ENCODE measurements around the gene FBL.

Gene FBL

GRCh38 chr19:39826311-39826945 is 19.8 kb downstream of the FBL start:
- Histone ChIP-seq H3K4me1 (ENCODE audit: low read depth, poor library complexity, severe bottlenecking) (peaks cover 14% of the 10 kb centered on the region), H3K27me3 (ENCODE audit: insufficient read depth, low read depth) (no peaks in the 10 kb centered on the region), H2AFZ (ENCODE audit: low read depth) (no peak overlapping the region), H3K9ac (no peak overlapping the region), H3K4me3 (IDR thresholded peaks at IDR 0.05; ENCODE audit: insufficient read depth, low read depth, low read length) (no peak overlapping the region), H3K36me3 (ENCODE audit: insufficient read depth) (no peaks in the 10 kb centered on the region), H3K27ac (no peak overlapping the region), H4K20me1 (ENCODE audit: insufficient read depth) (no peaks in the 10 kb centered on the region), H3K79me2 (ENCODE audit: insufficient read depth, low read depth) (no peaks in the 10 kb centered on the region), H3K4me2 (no peak overlapping the region)
- TF ChIP-seq, protein P1, sequence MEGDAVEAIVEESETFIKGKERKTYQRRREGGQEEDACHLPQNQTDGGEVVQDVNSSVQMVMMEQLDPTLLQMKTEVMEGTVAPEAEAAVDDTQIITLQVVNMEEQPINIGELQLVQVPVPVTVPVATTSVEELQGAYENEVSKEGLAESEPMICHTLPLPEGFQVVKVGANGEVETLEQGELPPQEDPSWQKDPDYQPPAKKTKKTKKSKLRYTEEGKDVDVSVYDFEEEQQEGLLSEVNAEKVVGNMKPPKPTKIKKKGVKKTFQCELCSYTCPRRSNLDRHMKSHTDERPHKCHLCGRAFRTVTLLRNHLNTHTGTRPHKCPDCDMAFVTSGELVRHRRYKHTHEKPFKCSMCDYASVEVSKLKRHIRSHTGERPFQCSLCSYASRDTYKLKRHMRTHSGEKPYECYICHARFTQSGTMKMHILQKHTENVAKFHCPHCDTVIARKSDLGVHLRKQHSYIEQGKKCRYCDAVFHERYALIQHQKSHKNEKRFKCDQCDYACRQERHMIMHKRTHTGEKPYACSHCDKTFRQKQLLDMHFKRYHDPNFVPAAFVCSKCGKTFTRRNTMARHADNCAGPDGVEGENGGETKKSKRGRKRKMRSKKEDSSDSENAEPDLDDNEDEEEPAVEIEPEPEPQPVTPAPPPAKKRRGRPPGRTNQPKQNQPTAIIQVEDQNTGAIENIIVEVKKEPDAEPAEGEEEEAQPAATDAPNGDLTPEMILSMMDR (conservative IDR thresholded peaks at IDR 0.05; ENCODE audit: low read depth, low read length): no peak

- H3K79me2 ChIP-seq (ENCODE audit: insufficient read depth, low read depth): no peaks in the 10 kb centered on the region
- TF ChIP-seq, protein P1 (conservative IDR thresholded peaks at IDR 0.05; ENCODE audit: low read depth, low read length): no peak
- no peaks in the 10 kb centered on the region for H3K27me3 ChIP-seq (ENCODE audit: insufficient read depth, low read depth)
- H3K4me1 ChIP-seq (ENCODE audit: low read depth, poor library complexity, severe bottlenecking): peaks cover 14% of the 10 kb centered on the region
- no peak overlapping the region for H3K4me3 ChIP-seq (IDR thresholded peaks at IDR 0.05; ENCODE audit: insufficient read depth, low read depth, low read length)
- H3K4me2 ChIP-seq: no peak overlapping the region
- no peaks in the 10 kb centered on the region for H4K20me1 ChIP-seq (ENCODE audit: insufficient read depth)
- H3K9ac ChIP-seq: no peak overlapping the region
- H3K36me3 ChIP-seq (ENCODE audit: insufficient read depth): no peaks in the 10 kb centered on the region
- H3K27ac ChIP-seq: no peak overlapping the region
- no peak overlapping the region for H2AFZ ChIP-seq (ENCODE audit: low read depth)
Measured at GRCh38 chr19:39825531-39826076, 20.6 kb downstream of the FBL start.

DNA sequence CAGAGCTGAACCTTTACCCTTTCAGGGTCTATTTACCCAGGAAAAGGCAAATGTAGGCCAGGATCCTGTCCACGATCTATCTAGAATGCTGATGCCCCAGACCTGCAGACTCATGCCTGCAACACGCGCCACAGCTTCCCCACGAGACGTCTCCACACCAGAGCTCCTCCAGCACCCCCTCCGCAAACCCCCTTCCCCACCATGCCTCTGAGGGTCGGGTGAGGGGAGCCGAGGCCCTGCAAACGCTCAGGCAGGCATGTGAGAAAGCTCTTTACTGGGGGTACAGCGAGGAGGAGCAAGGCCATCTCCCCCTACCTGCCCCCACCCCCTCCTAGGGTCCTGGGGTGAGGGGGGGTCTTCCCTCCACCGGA is 21.1 kb downstream of the FBL start:
- H3K9ac ChIP-seq: no peak overlapping the region

DNA sequence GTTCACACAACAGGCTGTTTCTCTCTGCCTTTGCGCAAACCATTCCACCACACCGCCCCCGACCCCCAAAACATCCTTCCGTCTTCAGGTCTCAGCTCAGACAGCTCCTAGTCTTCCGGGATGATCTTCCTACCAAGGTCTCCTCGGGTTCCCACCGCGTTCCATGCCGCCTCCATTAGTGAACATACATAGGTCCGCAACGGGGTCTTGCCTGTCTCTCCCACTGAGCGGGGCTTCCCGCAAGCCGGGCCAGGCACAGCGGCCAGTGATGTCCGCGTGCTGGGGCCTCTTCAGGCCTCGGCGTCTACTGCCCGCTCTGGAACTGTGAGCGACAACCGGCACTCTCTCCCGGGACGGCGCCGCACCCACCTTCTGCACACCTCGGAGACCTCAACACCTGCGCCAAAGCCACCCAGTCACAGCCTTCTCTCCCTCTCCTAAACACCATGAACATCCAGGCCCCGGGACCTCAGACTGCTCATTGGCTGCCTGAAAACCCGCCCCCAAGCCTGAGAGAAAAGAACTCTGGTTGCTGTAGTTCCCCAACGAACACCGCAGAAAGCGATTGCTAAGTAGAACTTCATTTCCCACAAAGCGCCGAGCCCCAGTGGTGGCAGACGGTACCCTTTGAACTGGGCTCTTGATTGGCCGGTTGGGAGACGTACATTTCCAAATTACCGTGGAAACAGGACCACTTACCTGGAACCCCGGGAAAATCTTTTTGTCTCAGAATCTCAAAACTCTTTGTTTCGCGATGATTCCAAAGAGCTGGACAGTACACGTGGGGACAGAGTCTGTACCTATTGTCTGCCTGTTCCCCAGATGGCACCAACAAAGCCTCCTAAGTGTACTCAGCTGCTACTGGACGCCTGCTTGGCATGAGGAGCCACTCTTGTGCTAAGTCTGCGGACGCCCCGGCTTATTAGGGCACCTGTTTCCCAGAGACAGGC is 21.8 kb downstream of the FBL start:
- Histone ChIP-seq H4K20me1 (ENCODE audit: insufficient read depth) (no peaks in the 10 kb centered on the region), H3K79me2 (ENCODE audit: insufficient read depth, low read depth) (no peaks in the 10 kb centered on the region), H2AFZ (ENCODE audit: low read depth) (peak overlapping the region; percentile 66), H3K27me3 (ENCODE audit: insufficient read depth, low read depth) (no peaks in the 10 kb centered on the region), H3K27ac (peak overlapping the region; percentile 38), H3K36me3 (ENCODE audit: insufficient read depth) (no peaks in the 10 kb centered on the region), H3K4me3 (IDR thresholded peaks at IDR 0.05; ENCODE audit: insufficient read depth, low read depth, low read length) (no peak overlapping the region), H3K4me1 (ENCODE audit: low read depth, poor library complexity, severe bottlenecking) (peaks cover 14% of the 10 kb centered on the region), H3K4me2 (peak overlapping the region; percentile 65), H3K9ac (peak overlapping the region; percentile 52; the same call in 1 of the 2 replicates)
- TF ChIP-seq, protein P1 (conservative IDR thresholded peaks at IDR 0.05; ENCODE audit: low read depth, low read length): no peak

More for the DNA sequence above, 21.1 kb downstream of the FBL start:
- Histone ChIP-seq H3K4me1 (ENCODE audit: low read depth, poor library complexity, severe bottlenecking) (peaks cover 14% of the 10 kb centered on the region), H3K79me2 (ENCODE audit: insufficient read depth, low read depth) (no peaks in the 10 kb centered on the region), H2AFZ (ENCODE audit: low read depth) (peak overlapping the region; percentile 66; the same call in 1 of the 2 replicates), H3K36me3 (ENCODE audit: insufficient read depth) (no peaks in the 10 kb centered on the region), H3K27me3 (ENCODE audit: insufficient read depth, low read depth) (no peaks in the 10 kb centered on the region), H3K27ac (peak overlapping the region; percentile 38), H3K4me2 (no peak overlapping the region; the same call in 1 of the 2 replicates), H3K4me3 (IDR thresholded peaks at IDR 0.05; ENCODE audit: insufficient read depth, low read depth, low read length) (no peak overlapping the region), H4K20me1 (ENCODE audit: insufficient read depth) (no peaks in the 10 kb centered on the region)
- TF ChIP-seq, protein P1 (conservative IDR thresholded peaks at IDR 0.05; ENCODE audit: low read depth, low read length): no peak
